ENCODE data around the gene UBL5.
A peak's percentile ranks its signal among the peaks of the same experiment; 100 is the strongest.

The UBL5 gene

GRCh38 chr19:9847087-9847671 is 19.5 kb downstream of the UBL5 start:
- DNase-seq (ENCODE audit: low spot score), result peak; percentile 35

GRCh38 chr19:9848060-9848459 is 20.3 kb downstream of the UBL5 start:
- peak; percentile 50 for DNase-seq (ENCODE audit: low spot score)
- TF ChIP-seq CTCF (IDR thresholded peaks at IDR 0.05; ENCODE audit: extremely low read depth, insufficient read depth, missing control alignments), result peak; percentile 57
- in situ Hi-C loops (cut with MboI; ENCODE audit: low pct_unique_long_range_greater_than_20kb, low sequenced_read_pairs, unreplicated experiment), result no loop called here

More at GRCh38 chr19:9847087-9847671, 19.5 kb downstream of the UBL5 start:
- in situ Hi-C loops (cut with MboI; ENCODE audit: low pct_unique_long_range_greater_than_20kb, low sequenced_read_pairs, unreplicated experiment), result no loop called here
- TF ChIP-seq CTCF (IDR thresholded peaks at IDR 0.05; ENCODE audit: extremely low read depth, insufficient read depth, missing control alignments), result peak; percentile 31

- TF ChIP-seq CTCF (IDR thresholded peaks at IDR 0.05; ENCODE audit: extremely low read depth, insufficient read depth, missing control alignments), result no peak
- in situ Hi-C loops (cut with MboI; ENCODE audit: low pct_unique_long_range_greater_than_20kb, low sequenced_read_pairs, unreplicated experiment), result no loop called here
- DNase-seq (ENCODE audit: low spot score), result peak; percentile 13
These were observed 21.0 kb downstream of the UBL5 start for GRCh38 chr19:9848762-9849161.

GRCh38 chr19:9849791-9850190 is 22.1 kb downstream of the UBL5 start:
- TF ChIP-seq CTCF (IDR thresholded peaks at IDR 0.05; ENCODE audit: extremely low read depth, insufficient read depth, missing control alignments), result no peak
- DNase-seq (ENCODE audit: low spot score), result peak; percentile 14
- in situ Hi-C loops (cut with MboI; ENCODE audit: low pct_unique_long_range_greater_than_20kb, low sequenced_read_pairs, unreplicated experiment), result no loop called here

- in situ Hi-C loops (cut with MboI; ENCODE audit: low pct_unique_long_range_greater_than_20kb, low sequenced_read_pairs, unreplicated experiment), result no loop called here
- peak; percentile 20 for DNase-seq (ENCODE audit: low spot score)
- no peak for TF ChIP-seq CTCF (IDR thresholded peaks at IDR 0.05; ENCODE audit: extremely low read depth, insufficient read depth, missing control alignments)
These were observed 22.7 kb downstream of the UBL5 start for GRCh38 chr19:9850235-9850959.

GRCh38 chr19:9854282-9854846 is 26.6 kb downstream of the UBL5 start:
- TF ChIP-seq CTCF (IDR thresholded peaks at IDR 0.05; ENCODE audit: extremely low read depth, insufficient read depth, missing control alignments), result no peak
- in situ Hi-C loops (cut with MboI; ENCODE audit: low pct_unique_long_range_greater_than_20kb, low sequenced_read_pairs, unreplicated experiment), result no loop called here
- no peak for DNase-seq (ENCODE audit: low spot score)

Data from GM13977 (cell line).